Thoracic aorta (tissue), 2 donors: ENCODE measurements around the gene SDK1. TPM values are rescaled to one million over a fixed set of nuclear protein-coding genes. Genes with fewer than 3 reads are reported as not detected.

Source experiments
- ATAC-seq: fragments of 150-250 bp; one replicate; pipeline ENCODE4 v1.8.0; 2017; ENCODE audit warnings: low read depth; ENCODE audit not compliant: insufficient number of reproducible peaks, low FRiP score
- DNase-seq: peaks from one replicate; pipeline ENCODE4 v3.0.0-alpha.2; 2020; ENCODE audit warnings: low spot score
- H3K27ac ChIP-seq, 2 donors: fragments of 200-600 bp; sonication (generic); 1 replicate in 1 of 2; 2 replicates in 1 of 2; pipeline ENCODE4 v1.5.1; 2016; ENCODE audit warnings: mild to moderate bottlenecking in 2 of 2, moderate library complexity in 2 of 2
- H3K27me3 ChIP-seq: fragments of 200-600 bp; sonication (generic); replicated peaks from 2 replicates; pipeline ENCODE4 v1.6.0; 2016; ENCODE audit warnings: mild to moderate bottlenecking; ENCODE audit not compliant: insufficient read depth
- H3K36me3 ChIP-seq: fragments of 200-600 bp; sonication (generic); one replicate; pipeline ENCODE4 v1.5.1; 2016
- H3K4me1 ChIP-seq, 2 donors: fragments of 200-600 bp; sonication (generic); 1 replicate in 1 of 2; 2 replicates in 1 of 2; pipeline versions ENCODE4 v1.5.1 to v1.6.0; 2016; ENCODE audit warnings: low read depth in 2 of 2, mild to moderate bottlenecking in 1 of 2; ENCODE audit not compliant: control insufficient read depth in 1 of 2
- H3K4me3 ChIP-seq: fragments of 200-600 bp; sonication (generic); 2 replicates; pipeline ENCODE4 v1.5.1; 2016; ENCODE audit warnings: mild to moderate bottlenecking
- H3K9me3 ChIP-seq: fragments of 200-600 bp; sonication (generic); 2 replicates; pipeline ENCODE4 v1.5.1; 2016
- total RNA-seq, 2 donors: library from RNA; depleted of rRNA; stranded (reverse); fragments of >200 nt; gene quantifications; one replicate each; pipeline versions ENCODE4 v1.1.0 to v1.2.3, GENCODE V29; 2016
- TF ChIP-seq, protein P1 (sequence below): fragments of 200-600 bp; sonication (generic); IDR thresholded peaks from one replicate; pipeline ENCODE4 v1.5.1; 2019; ENCODE audit warnings: antibody characterized with exemption

SDK1 gene
- total RNA-seq, 2 donors from 2014 or later: 27.5 to 29.2 TPM

DNA sequence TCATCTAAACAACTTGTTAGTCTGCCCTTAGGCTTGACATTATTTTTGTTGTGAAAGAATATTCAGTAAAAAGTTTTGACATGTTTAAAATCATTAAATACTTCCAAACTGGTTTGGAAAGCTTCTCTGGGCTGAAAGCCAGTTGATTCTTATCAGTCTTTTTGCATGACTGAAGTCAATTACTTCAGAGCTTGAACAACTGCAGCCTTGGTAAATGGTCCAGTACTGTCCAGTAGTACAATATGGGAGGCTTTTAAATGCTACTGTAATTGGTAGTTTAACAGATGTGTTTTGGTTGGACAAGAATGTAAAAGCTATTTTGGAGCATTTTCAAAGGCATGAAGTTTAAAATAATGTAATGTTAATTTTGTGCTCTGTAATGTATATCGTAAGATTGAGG lies 103.4 kb downstream of the SDK1 start:
- Histone ChIP-seq H3K27ac (no peak overlapping the region), H3K36me3 (no peaks in the 10 kb centered on the region), H3K9me3 (no peaks in the 10 kb centered on the region), H3K27me3 (no peaks in the 10 kb centered on the region), H3K4me3 (no peak overlapping the region), H3K4me1 (peaks cover 0 to 4% of the 10 kb centered on the region in 2 donors)
- DNase-seq: no peak
- TF ChIP-seq, protein P1, sequence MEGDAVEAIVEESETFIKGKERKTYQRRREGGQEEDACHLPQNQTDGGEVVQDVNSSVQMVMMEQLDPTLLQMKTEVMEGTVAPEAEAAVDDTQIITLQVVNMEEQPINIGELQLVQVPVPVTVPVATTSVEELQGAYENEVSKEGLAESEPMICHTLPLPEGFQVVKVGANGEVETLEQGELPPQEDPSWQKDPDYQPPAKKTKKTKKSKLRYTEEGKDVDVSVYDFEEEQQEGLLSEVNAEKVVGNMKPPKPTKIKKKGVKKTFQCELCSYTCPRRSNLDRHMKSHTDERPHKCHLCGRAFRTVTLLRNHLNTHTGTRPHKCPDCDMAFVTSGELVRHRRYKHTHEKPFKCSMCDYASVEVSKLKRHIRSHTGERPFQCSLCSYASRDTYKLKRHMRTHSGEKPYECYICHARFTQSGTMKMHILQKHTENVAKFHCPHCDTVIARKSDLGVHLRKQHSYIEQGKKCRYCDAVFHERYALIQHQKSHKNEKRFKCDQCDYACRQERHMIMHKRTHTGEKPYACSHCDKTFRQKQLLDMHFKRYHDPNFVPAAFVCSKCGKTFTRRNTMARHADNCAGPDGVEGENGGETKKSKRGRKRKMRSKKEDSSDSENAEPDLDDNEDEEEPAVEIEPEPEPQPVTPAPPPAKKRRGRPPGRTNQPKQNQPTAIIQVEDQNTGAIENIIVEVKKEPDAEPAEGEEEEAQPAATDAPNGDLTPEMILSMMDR: no peak
- no peak for ATAC-seq

DNA sequence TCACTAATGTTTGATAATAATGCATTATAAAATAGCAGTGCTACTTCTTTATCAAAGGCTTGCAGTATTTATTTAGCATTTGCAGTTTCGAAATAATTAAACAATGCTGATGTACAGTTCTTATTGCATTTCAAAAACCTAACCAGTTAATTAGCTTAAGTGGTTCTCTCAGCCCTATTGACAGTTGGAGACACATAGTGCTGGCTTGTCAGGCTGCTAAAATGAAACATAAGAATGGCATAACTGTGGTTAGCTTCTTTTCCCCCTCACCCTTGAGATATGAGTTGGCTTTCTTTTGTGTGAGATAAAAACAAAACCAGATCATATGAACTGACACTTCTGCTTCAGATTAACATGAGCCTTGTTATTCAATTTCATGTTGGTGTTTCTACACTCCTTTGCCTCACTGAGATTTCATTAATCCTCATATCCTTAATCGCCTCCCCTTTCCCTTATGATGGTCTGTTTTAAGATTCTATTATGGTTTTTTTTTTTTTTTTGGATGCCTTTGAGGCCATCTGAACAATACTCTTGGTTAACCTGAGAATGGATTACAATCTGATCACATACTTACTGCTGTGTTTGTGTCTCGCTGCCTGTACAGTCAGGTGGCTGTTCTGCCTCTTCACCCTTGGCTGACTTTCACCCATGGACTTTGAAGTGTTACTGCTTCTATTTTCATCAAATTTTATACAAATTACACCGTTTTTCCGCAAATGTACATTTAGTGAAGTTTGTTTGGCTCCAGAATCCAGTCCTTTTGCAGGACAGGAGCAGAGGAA lies 108.0 kb downstream of the SDK1 start:
- ATAC-seq (no peak), DNase-seq (no peak)
- TF ChIP-seq, protein P1: no peak

DNA sequence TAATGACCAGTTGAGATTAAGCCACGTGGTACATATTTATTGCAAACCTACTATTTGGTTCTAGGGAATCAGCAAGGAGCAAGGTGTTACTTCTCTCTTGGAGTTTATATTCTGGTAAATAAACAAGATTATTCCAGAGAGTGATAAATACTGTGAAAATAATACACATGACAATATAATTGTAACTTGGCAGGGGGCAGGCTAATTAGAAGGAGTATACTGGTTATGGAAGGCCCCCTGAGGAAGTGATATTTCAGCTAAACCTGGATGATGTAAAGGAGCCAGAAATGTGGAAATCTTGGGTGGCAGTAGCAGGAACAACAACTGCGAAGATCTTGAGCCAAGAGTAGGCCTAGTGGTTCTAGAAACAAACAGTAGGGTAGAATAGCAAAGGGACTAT lies 111.8 kb downstream of the SDK1 start:
- TF ChIP-seq, protein P1: no peak
- Histone ChIP-seq H3K9me3 (no peaks in the 10 kb centered on the region), H3K27me3 (no peaks in the 10 kb centered on the region), H3K36me3 (no peaks in the 10 kb centered on the region), H3K27ac (no peak overlapping the region), H3K4me1 (no peaks in the 10 kb centered on the region), H3K4me3 (no peak overlapping the region)
- DNase-seq: no peak
- ATAC-seq: no peak

More for the DNA sequence above, 108.0 kb downstream of the SDK1 start:
- H3K27me3 ChIP-seq: no peaks in the 10 kb centered on the region
- no peak overlapping the region for H3K4me3 ChIP-seq
- no peaks in the 10 kb centered on the region for H3K36me3 ChIP-seq
- no peaks in the 10 kb centered on the region for H3K9me3 ChIP-seq
- H3K4me1 ChIP-seq: peaks cover 0 to 3% of the 10 kb centered on the region in 2 donors
- H3K27ac ChIP-seq: no peak overlapping the region

DNA sequence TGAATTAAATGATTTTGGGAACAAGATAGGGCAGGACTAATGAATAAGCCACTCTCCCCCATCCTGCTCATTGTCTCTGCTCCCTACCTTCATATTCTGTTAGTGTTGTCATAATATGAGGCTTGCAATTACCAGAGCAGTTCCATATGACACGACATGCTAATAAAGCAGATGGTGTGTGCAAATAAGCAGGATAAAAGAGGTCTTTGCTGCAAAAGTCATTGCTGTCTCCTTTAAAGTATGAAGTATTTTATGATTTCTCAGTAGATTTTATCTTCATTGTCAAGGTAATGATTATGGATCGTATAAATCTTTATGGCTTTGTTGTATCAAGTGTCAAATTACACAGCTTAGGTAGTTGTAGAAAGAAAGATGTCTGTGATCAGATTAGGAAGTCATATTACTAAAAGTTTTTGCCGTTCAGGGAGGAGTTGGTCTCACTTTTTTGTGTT lies 114.8 kb downstream of the SDK1 start:
- ATAC-seq (no peak), DNase-seq (no peak)
- H3K9me3 ChIP-seq: no peaks in the 10 kb centered on the region
- H3K4me1 ChIP-seq: peaks cover 0 to 13% of the 10 kb centered on the region in 2 donors
- no peaks in the 10 kb centered on the region for H3K27me3 ChIP-seq
- no peak overlapping the region for H3K4me3 ChIP-seq
- TF ChIP-seq, protein P1: no peak
- H3K27ac ChIP-seq: no peak overlapping the region
- H3K36me3 ChIP-seq: no peaks in the 10 kb centered on the region

DNA sequence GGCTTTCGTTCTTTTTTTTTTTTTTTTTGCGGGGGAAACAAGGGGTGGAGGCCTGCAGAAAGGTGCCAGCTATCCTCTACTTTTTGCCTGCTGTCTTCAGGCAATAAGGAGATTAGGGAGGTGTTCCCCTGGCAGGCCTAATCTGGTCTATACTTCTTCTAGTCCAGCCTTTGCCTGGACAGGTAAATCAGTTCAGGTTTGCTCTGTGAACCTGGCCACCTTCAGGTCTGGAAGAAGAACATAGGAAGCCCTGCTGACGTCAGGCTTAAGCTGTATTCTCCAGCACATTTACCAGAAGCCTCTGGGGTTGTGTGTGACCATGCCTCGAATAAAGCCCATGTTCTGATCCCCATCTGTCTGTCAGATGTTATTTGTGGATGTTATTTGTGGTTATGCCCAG lies 115.4 kb downstream of the SDK1 start:
- H3K36me3 ChIP-seq: no peaks in the 10 kb centered on the region
- H3K4me1 ChIP-seq: peaks cover 0 to 14% of the 10 kb centered on the region in 2 donors
- H3K27me3 ChIP-seq: no peaks in the 10 kb centered on the region
- ATAC-seq (no peak), DNase-seq (no peak)
- no peaks in the 10 kb centered on the region for H3K9me3 ChIP-seq
- TF ChIP-seq, protein P1: no peak
- no peak overlapping the region for H3K4me3 ChIP-seq
- no peak overlapping the region for H3K27ac ChIP-seq
